Mesendoderm (in vitro differentiated cells): ENCODE data around the gene HTR3D.
"Not testable (repeated sequence)": the region's sequence is repeated elsewhere in the genome, so short reads cannot be mapped to it uniquely, and the experiment has no call there.

Experiments used
- DNase-seq: peaks from one replicate; pipeline ENCODE4 v3.0.0; 2013
- H2AK5ac ChIP-seq: 2 replicates; pipeline ENCODE4 v1.6.1; 2013; ENCODE audit warnings: low read length, inconsistent platforms
- H2BK120ac ChIP-seq: 2 replicates; pipeline ENCODE4 v1.6.1; 2013; ENCODE audit warnings: low read depth, mild to moderate bottlenecking, low read length, moderate library complexity, mixed read lengths
- H2BK15ac ChIP-seq: replicated peaks from 2 replicates; pipeline ENCODE4 v1.6.1; 2013; ENCODE audit warnings: low read depth, mild to moderate bottlenecking, moderate library complexity
- H2BK5ac ChIP-seq: 2 replicates; pipeline ENCODE4 v1.6.1; 2013; ENCODE audit warnings: low read length, inconsistent platforms
- H3K18ac ChIP-seq: 2 replicates; pipeline ENCODE4 v1.6.1; 2013; ENCODE audit warnings: mild to moderate bottlenecking, low read length, mixed read lengths
- H3K23ac ChIP-seq: one replicate; pipeline ENCODE4 v1.6.1; 2013; ENCODE audit warnings: low read length
- H3K27ac ChIP-seq: 2 replicates; pipeline ENCODE4 v1.5.1; 2013; ENCODE audit warnings: low read depth, mild to moderate bottlenecking, inconsistent platforms, low read length, moderate library complexity
- H3K27me3 ChIP-seq: 2 replicates; pipeline ENCODE4 v1.6.1; 2013; ENCODE audit warnings: low read length, control low read depth, mild to moderate bottlenecking, inconsistent platforms; ENCODE audit not compliant: insufficient read depth, poor library complexity
- H3K36me3 ChIP-seq: 2 replicates; pipeline ENCODE4 v1.6.1; 2013; ENCODE audit warnings: low read length, inconsistent platforms; ENCODE audit not compliant: control insufficient read depth, insufficient read depth
- H3K4ac ChIP-seq: one replicate; pipeline ENCODE4 v1.6.1; 2013; ENCODE audit warnings: low read depth, mild to moderate bottlenecking, low read length, moderate library complexity
- H3K4me1 ChIP-seq: 2 replicates; pipeline ENCODE4 v1.6.1; 2013; ENCODE audit warnings: low read depth, low read length, inconsistent platforms; ENCODE audit not compliant: control insufficient read depth
- H3K4me2 ChIP-seq: 2 replicates; pipeline ENCODE4 v1.6.1; 2013; ENCODE audit warnings: low read length
- H3K4me3 ChIP-seq: 2 replicates; pipeline ENCODE4 v1.5.1; 2013; ENCODE audit warnings: mild to moderate bottlenecking, low read length
- H3K56ac ChIP-seq: one replicate; pipeline ENCODE4 v1.6.1; 2013; ENCODE audit warnings: low read length
- H3K79me1 ChIP-seq: 2 replicates; pipeline ENCODE4 v1.6.1; 2013; ENCODE audit warnings: low read length, inconsistent platforms
- H3K79me2 ChIP-seq: 2 replicates; pipeline ENCODE4 v1.6.1; 2013; ENCODE audit warnings: mild to moderate bottlenecking, low read length; ENCODE audit not compliant: control insufficient read depth, insufficient read depth
- H3K9ac ChIP-seq: 2 replicates; pipeline ENCODE4 v1.6.1; 2013; ENCODE audit warnings: low read length, inconsistent platforms
- H4K5ac ChIP-seq: one replicate; pipeline ENCODE4 v1.6.1; 2013; ENCODE audit warnings: low read length
- H4K8ac ChIP-seq: one replicate; pipeline ENCODE4 v1.6.1; 2013; ENCODE audit warnings: low read depth, mild to moderate bottlenecking, control low read depth, low read length, moderate library complexity
- WGBS: extraction: QIAGEN DNeasy Blood & Tissue Kit; methylation state at CpG from one replicate; pipeline ENCODE4 v1.1.7; 2013; ENCODE audit warnings: low lambda C conversion rate, missing lambda C conversion rate; ENCODE audit not compliant: insufficient coverage; ENCODE audit errors: extremely low coverage; 5-methylcytosine and 5-hydroxymethylcytosine counted together

Gene HTR3D

GRCh38 chr3:184004476-184004875, 27.1 kb upstream of the HTR3D start:
- Histone ChIP-seq H2BK15ac (no peak overlapping the region), H3K4me1 (peaks cover 6% of the 10 kb centered on the region), H4K8ac (no peak overlapping the region), H3K27ac (no peak overlapping the region), H4K5ac (no peak overlapping the region), H2AK5ac (no peak overlapping the region), H3K27me3 (no peaks in the 10 kb centered on the region), H3K4ac (peak overlapping the region; percentile 55), H3K36me3 (no peaks in the 10 kb centered on the region), H3K4me2 (no peak overlapping the region), H3K9ac (no peak overlapping the region), H3K56ac (no peak overlapping the region), H3K79me1 (peaks cover 4% of the 10 kb centered on the region), H3K18ac (no peak overlapping the region), H3K79me2 (peaks cover 6% of the 10 kb centered on the region), H2BK120ac (no peak overlapping the region), H3K23ac (no peak overlapping the region), H2BK5ac (no peak overlapping the region), H3K4me3 (no peak overlapping the region)
- no peak for DNase-seq
- WGBS, result no CpG with 5 or more reads among the region's 2 CpGs

DNA sequence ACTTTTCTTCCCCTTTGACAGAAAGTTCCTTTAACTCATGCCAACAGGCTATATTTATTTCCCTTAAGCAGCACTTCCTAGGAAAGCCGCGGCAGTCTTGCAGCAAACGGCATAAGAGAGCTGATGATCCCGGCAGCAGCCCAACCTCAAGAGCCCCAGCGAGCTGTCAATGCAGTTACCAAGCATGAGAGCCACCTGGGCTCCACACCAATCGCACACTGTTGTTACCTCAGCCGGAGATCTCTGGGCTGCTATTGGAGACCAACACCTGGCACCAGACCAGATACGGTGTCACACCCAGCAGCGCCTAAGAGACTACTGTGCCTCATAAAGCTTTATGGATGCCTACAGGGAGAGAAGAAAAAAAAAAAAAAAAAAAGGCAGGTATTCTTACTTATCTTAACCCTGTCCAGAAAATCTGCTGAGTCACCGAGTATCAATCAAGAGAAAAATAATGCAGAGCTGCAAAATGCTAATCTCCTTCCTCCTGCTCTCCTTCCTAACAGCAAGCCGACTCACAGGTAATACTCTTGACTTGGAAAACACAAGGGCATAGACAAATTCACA, 25.5 kb upstream of the HTR3D start:
- H3K79me2 ChIP-seq, result peaks cover 6% of the 10 kb centered on the region
- no peak overlapping the region for H3K9ac ChIP-seq
- no peaks in the 10 kb centered on the region for H3K36me3 ChIP-seq
- no peak overlapping the region for H3K56ac ChIP-seq
- H3K18ac ChIP-seq, result peak overlapping the region; percentile 64
- H3K4me3 ChIP-seq, result no peak overlapping the region
- no peak overlapping the region for H4K5ac ChIP-seq
- H3K4me2 ChIP-seq, result no peak overlapping the region
- peak; percentile 80 for DNase-seq
- peaks cover 4% of the 10 kb centered on the region for H3K79me1 ChIP-seq
- H2BK120ac ChIP-seq, result no peak overlapping the region
- H2BK15ac ChIP-seq, result no peak overlapping the region
- no peak overlapping the region for H4K8ac ChIP-seq
- H3K4ac ChIP-seq, result no peak overlapping the region
- no peak overlapping the region for H2AK5ac ChIP-seq
- H3K27me3 ChIP-seq, result no peaks in the 10 kb centered on the region
- no peak overlapping the region for H3K23ac ChIP-seq
- H3K27ac ChIP-seq, result peak overlapping the region; percentile 43
- H3K4me1 ChIP-seq, result peaks cover 6% of the 10 kb centered on the region
- no peak overlapping the region for H2BK5ac ChIP-seq
- no CpG with 5 or more reads among the region's 11 CpGs for WGBS

- H2BK120ac ChIP-seq, result peak overlapping the region; percentile 28
- H3K18ac ChIP-seq, H3K23ac ChIP-seq, H2BK15ac ChIP-seq, H3K9ac ChIP-seq, H4K5ac ChIP-seq, H3K79me2 ChIP-seq, H2AK5ac ChIP-seq, H3K27ac ChIP-seq, H3K4me2 ChIP-seq, DNase-seq, H3K79me1 ChIP-seq, H3K27me3 ChIP-seq, H3K4me3 ChIP-seq, H2BK5ac ChIP-seq, H3K36me3 ChIP-seq, H4K8ac ChIP-seq, H3K56ac ChIP-seq, H3K4ac ChIP-seq, H3K4me1 ChIP-seq: not testable (repeated sequence)
- no CpG with 5 or more reads among the region's 11 CpGs for WGBS
Measured at GRCh38 chr3:184007143-184007813, 24.3 kb upstream of the HTR3D start.

DNA sequence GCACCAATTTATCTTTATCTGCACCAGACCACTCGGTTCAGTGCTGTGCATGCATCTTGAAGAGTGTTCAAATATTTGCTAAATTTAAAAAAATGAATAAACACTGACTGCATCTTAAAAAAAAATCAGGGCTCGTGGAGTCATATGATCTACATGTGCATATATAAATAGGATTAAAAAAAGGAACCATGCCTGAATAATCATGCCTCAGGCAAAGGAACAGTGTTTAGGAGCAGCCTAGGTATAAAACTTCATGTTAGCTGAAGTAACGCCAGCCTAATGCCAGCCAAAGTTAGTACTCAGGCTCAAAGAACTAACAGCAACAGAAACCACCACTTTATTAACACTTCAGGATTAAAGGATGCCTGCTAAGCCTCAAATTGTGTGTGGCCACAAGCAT, 23.4 kb upstream of the HTR3D start:
- WGBS, result no CpG with 5 or more reads among the region's 3 CpGs
- H3K36me3 ChIP-seq, result peaks cover 2% of the 10 kb centered on the region
- no peak overlapping the region for H3K4me2 ChIP-seq
- no peak overlapping the region for H2BK15ac ChIP-seq
- H3K27ac ChIP-seq, result no peak overlapping the region
- no peak overlapping the region for H4K5ac ChIP-seq
- peaks cover 3% of the 10 kb centered on the region for H3K4me1 ChIP-seq
- H2BK5ac ChIP-seq, result no peak overlapping the region
- no peaks in the 10 kb centered on the region for H3K79me2 ChIP-seq
- DNase-seq, result no peak
- no peak overlapping the region for H3K23ac ChIP-seq
- no peak overlapping the region for H4K8ac ChIP-seq
- no peak overlapping the region for H3K18ac ChIP-seq
- no peak overlapping the region for H3K4ac ChIP-seq
- H3K27me3 ChIP-seq, result no peaks in the 10 kb centered on the region
- H3K9ac ChIP-seq, result no peak overlapping the region
- no peak overlapping the region for H2BK120ac ChIP-seq
- H3K4me3 ChIP-seq, result no peak overlapping the region
- peaks cover 6% of the 10 kb centered on the region for H3K79me1 ChIP-seq
- H2AK5ac ChIP-seq, result no peak overlapping the region
- no peak overlapping the region for H3K56ac ChIP-seq

- no CpG with 5 or more reads among the region's 4 CpGs for WGBS
- Histone ChIP-seq H2BK15ac (no peak overlapping the region), H3K4me2 (no peak overlapping the region), H4K5ac (no peak overlapping the region), H3K4me3 (no peak overlapping the region), H3K18ac (no peak overlapping the region), H2BK120ac (no peak overlapping the region), H3K4ac (no peak overlapping the region), H3K23ac (no peak overlapping the region), H3K4me1 (peaks cover 7% of the 10 kb centered on the region), H3K56ac (no peak overlapping the region), H2AK5ac (no peak overlapping the region), H3K79me1 (peaks cover 11% of the 10 kb centered on the region), H3K27me3 (no peaks in the 10 kb centered on the region), H2BK5ac (no peak overlapping the region), H3K27ac (no peak overlapping the region), H3K36me3 (peaks cover 2% of the 10 kb centered on the region), H3K79me2 (peaks cover 10% of the 10 kb centered on the region), H3K9ac (no peak overlapping the region), H4K8ac (no peak overlapping the region)
- DNase-seq, result no peak
Measured at GRCh38 chr3:184011230-184011876, 20.2 kb upstream of the HTR3D start.
